ENCODE measurements around the gene IER5L. TPM values are rescaled to one million over a fixed set of nuclear protein-coding genes. Genes with fewer than 3 reads are reported as not detected.

IER5L gene
- total and polyA plus RNA-seq, 2 experiments from 2014 or later: 4.3 to 81.7 TPM

GRCh38 chr9:129173296-129174101 is 4.6 kb downstream of the IER5L start:
- no peaks in the 10 kb centered on the region for H3K9me3 ChIP-seq (ENCODE audit: low read depth)
- TF ChIP-seq EZH2phosphoT487 (IDR thresholded peaks at IDR 0.05; ENCODE audit: insufficient read depth, low read depth) (no peak), EZH2 (IDR thresholded peaks at IDR 0.05; ENCODE audit: insufficient read depth, poor library complexity, severe bottlenecking) (no peak)
- in situ Hi-C loops (cut with MboI): loop anchor here (10.0 kb wide), 1 partner anchor 311 kb away; no protein-coding TSS in a partner anchor
- peak; percentile 58 for DNase-seq
- H3K9ac ChIP-seq: peak overlapping the region; percentile 95
- no peaks in the 10 kb centered on the region for H3K9me2 ChIP-seq (ENCODE audit: insufficient read depth)
- no peaks in the 10 kb centered on the region for H3K27me3 ChIP-seq (replicated peaks; ENCODE audit: insufficient read depth)
- H3K79me2 ChIP-seq (ENCODE audit: insufficient read depth): peaks cover 26% of the 10 kb centered on the region
- peak overlapping the region; percentile 87 for H3K4me2 ChIP-seq (ENCODE audit: unreplicated experiment)
- peak overlapping the region; percentile 91 for H3K4me3 ChIP-seq
- peak overlapping the region; percentile 55 for H2AFZ ChIP-seq
- H3F3A ChIP-seq (ENCODE audit: insufficient read depth): peaks cover 36% of the 10 kb centered on the region
- H3K36me3 ChIP-seq (ENCODE audit: low read depth): no peaks in the 10 kb centered on the region
- 8 to 11% methylated on average over 17 to 29 of the region's 29 CpGs for WGBS, 2 experiments (ENCODE audit: low coverage in 1 of 2, low lambda C conversion rate in 2 of 2, missing lambda C conversion rate in 2 of 2)
- H4K20me1 ChIP-seq (ENCODE audit: insufficient read depth): no peaks in the 10 kb centered on the region
- peaks cover 24% of the 10 kb centered on the region for H3K4me1 ChIP-seq (ENCODE audit: insufficient read depth)
- H3K27ac ChIP-seq: peak overlapping the region; percentile 97

DNA sequence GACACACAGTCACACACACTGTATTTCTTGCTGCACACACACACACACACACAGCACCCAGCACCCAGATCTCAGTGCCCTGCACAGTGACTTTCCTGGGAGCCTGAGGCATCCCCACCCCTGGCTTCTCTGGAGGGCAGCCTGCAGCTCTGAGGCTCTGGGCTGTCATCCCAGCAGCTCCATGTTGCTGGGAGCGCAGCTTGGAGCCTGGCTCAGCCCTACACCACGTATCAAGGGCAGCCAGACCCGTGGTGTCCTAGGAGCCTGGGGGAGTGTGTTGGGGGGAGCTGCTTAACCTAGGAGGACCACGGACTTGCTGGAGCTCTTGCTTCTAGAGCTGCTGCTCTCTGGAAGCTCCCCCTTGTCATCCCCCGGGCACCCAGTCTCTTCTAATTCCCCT is 5.2 kb downstream of the IER5L start:
- H3K36me3 ChIP-seq (ENCODE audit: low read depth): no peaks in the 10 kb centered on the region
- WGBS, 2 experiments (ENCODE audit: low coverage in 1 of 2, low lambda C conversion rate in 2 of 2, missing lambda C conversion rate in 2 of 2): 20 to 34% methylated on average over 5 of the region's 5 CpGs
- H3K27me3 ChIP-seq (replicated peaks; ENCODE audit: insufficient read depth): no peaks in the 10 kb centered on the region
- peak overlapping the region; percentile 95 for H3K9ac ChIP-seq
- H2AFZ ChIP-seq: no peak overlapping the region
- peaks cover 24% of the 10 kb centered on the region for H3K79me2 ChIP-seq (ENCODE audit: insufficient read depth)
- H3K4me1 ChIP-seq (ENCODE audit: insufficient read depth): peaks cover 31% of the 10 kb centered on the region
- peak overlapping the region; percentile 97 for H3K27ac ChIP-seq
- peak; percentile 58 for DNase-seq
- in situ Hi-C loops (cut with MboI): loop anchor here (10.0 kb wide), 1 partner anchor 312 kb away; no protein-coding TSS in a partner anchor
- H3K9me2 ChIP-seq (ENCODE audit: insufficient read depth): no peaks in the 10 kb centered on the region
- H3F3A ChIP-seq (ENCODE audit: insufficient read depth): peaks cover 40% of the 10 kb centered on the region
- no peak overlapping the region; the same call in 1 of the 2 replicates for H3K4me3 ChIP-seq
- no peak for TF ChIP-seq EZH2phosphoT487 (IDR thresholded peaks at IDR 0.05; ENCODE audit: insufficient read depth, low read depth)
- TF ChIP-seq EZH2 (IDR thresholded peaks at IDR 0.05; ENCODE audit: insufficient read depth, poor library complexity, severe bottlenecking): no peak
- peak overlapping the region; percentile 87 for H3K4me2 ChIP-seq (ENCODE audit: unreplicated experiment)
- H3K9me3 ChIP-seq (ENCODE audit: low read depth): no peaks in the 10 kb centered on the region
- no peaks in the 10 kb centered on the region for H4K20me1 ChIP-seq (ENCODE audit: insufficient read depth)

DNA sequence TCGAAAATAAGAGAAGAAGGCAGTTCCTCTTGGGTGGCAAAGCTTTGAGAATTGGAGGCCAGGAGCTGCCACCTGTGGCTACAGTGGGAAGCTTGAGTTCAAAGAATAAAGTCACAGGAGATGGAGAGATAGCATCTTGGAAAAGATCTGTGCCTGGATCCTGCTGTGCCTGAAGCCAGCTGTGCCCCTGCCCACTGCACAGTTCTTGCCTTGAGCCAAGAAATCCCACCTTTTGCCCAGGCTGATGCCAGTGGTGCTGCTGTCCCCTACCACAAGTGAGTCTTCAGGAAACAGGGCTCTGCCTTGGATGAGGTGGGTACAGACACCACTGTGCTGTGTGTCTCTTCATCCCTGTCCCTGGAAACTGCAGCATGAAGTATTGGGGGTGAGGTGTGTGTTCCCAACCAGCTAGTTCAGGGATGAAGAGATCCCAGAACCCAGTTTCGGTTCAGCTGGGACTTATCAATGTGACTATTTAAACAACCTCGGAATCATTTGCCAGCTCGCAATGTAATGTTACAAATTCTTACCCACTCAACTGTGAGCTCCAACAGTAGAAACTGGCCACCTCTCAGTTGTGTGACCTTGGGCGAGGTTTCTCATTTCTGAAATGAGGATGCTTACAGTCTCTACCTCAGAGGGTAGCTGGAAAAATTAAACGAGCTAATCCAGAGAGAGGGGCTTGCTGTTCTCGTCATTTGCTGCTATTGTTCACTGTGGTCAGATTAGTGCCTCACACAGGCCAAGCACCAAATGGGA is 5.9 kb downstream of the IER5L start:
- no peaks in the 10 kb centered on the region for H3K9me3 ChIP-seq (ENCODE audit: low read depth)
- H3K4me3 ChIP-seq: no peak overlapping the region
- no peak overlapping the region for H3K4me2 ChIP-seq (ENCODE audit: unreplicated experiment)
- DNase-seq: no peak
- H3K36me3 ChIP-seq (ENCODE audit: low read depth): no peaks in the 10 kb centered on the region
- H3K27me3 ChIP-seq (replicated peaks; ENCODE audit: insufficient read depth): no peaks in the 10 kb centered on the region
- H4K20me1 ChIP-seq (ENCODE audit: insufficient read depth): no peaks in the 10 kb centered on the region
- peaks cover 40% of the 10 kb centered on the region for H3F3A ChIP-seq (ENCODE audit: insufficient read depth)
- peaks cover 21% of the 10 kb centered on the region for H3K79me2 ChIP-seq (ENCODE audit: insufficient read depth)
- in situ Hi-C loops (cut with MboI): loop anchor here (10.0 kb wide), 1 partner anchor 313 kb away; no protein-coding TSS in a partner anchor
- H3K9ac ChIP-seq: no peak overlapping the region
- no peak overlapping the region for H3K27ac ChIP-seq
- TF ChIP-seq EZH2phosphoT487 (IDR thresholded peaks at IDR 0.05; ENCODE audit: insufficient read depth, low read depth) (no peak), EZH2 (IDR thresholded peaks at IDR 0.05; ENCODE audit: insufficient read depth, poor library complexity, severe bottlenecking) (no peak)
- peaks cover 38% of the 10 kb centered on the region for H3K4me1 ChIP-seq (ENCODE audit: insufficient read depth)
- H2AFZ ChIP-seq: no peak overlapping the region
- no peaks in the 10 kb centered on the region for H3K9me2 ChIP-seq (ENCODE audit: insufficient read depth)
- WGBS, 2 experiments (ENCODE audit: low coverage in 1 of 2, low lambda C conversion rate in 2 of 2, missing lambda C conversion rate in 2 of 2): 54 to 59% methylated on average over 7 of the region's 7 CpGs

GRCh38 chr9:129170229-129170628 is 7.8 kb downstream of the IER5L start:
- peak overlapping the region; percentile 59 for H3K4me2 ChIP-seq (ENCODE audit: unreplicated experiment)
- no peak overlapping the region for H2AFZ ChIP-seq
- peaks cover 31% of the 10 kb centered on the region for H3F3A ChIP-seq (ENCODE audit: insufficient read depth)
- no peaks in the 10 kb centered on the region for H4K20me1 ChIP-seq (ENCODE audit: insufficient read depth)
- no peaks in the 10 kb centered on the region for H3K9me2 ChIP-seq (ENCODE audit: insufficient read depth)
- 73 to 79% methylated on average over 6 of the region's 6 CpGs for WGBS, 2 experiments (ENCODE audit: low coverage in 1 of 2, low lambda C conversion rate in 2 of 2, missing lambda C conversion rate in 2 of 2)
- DNase-seq: peak; percentile 68
- no peak overlapping the region for H3K4me3 ChIP-seq
- H3K36me3 ChIP-seq (ENCODE audit: low read depth): no peaks in the 10 kb centered on the region
- no peaks in the 10 kb centered on the region for H3K27me3 ChIP-seq (replicated peaks; ENCODE audit: insufficient read depth)
- no peak for TF ChIP-seq EZH2 (IDR thresholded peaks at IDR 0.05; ENCODE audit: insufficient read depth, poor library complexity, severe bottlenecking)
- TF ChIP-seq EZH2phosphoT487 (IDR thresholded peaks at IDR 0.05; ENCODE audit: insufficient read depth, low read depth): no peak
- H3K4me1 ChIP-seq (ENCODE audit: insufficient read depth): peaks cover 44% of the 10 kb centered on the region
- H3K9ac ChIP-seq: peak overlapping the region; percentile 9; the same call in 1 of the 2 replicates
- no peaks in the 10 kb centered on the region for H3K9me3 ChIP-seq (ENCODE audit: low read depth)
- peaks cover 2% of the 10 kb centered on the region; the same call in 1 of the 2 replicates for H3K79me2 ChIP-seq (ENCODE audit: insufficient read depth)
- in situ Hi-C loops (cut with MboI): loop anchor here (10.0 kb wide), 1 partner anchor 315 kb away; no protein-coding TSS in a partner anchor
- no peak overlapping the region for H3K27ac ChIP-seq

Data from GM23248 (cell line).